GM18526 (cell line): ENCODE measurements around the gene JARID2.

ENCODE experiments used
- POLR2A ChIP-seq: IDR thresholded peaks from 3 replicates; pipeline ENCODE4 v1.6.1; 2011; ENCODE audit not compliant: insufficient read length; ENCODE audit errors: extremely low read depth

The JARID2 gene

GRCh38 chr6:15402406-15403045 is 156.7 kb downstream of the JARID2 start:
- no peak for TF ChIP-seq POLR2A

- TF ChIP-seq POLR2A = no peak
Observed at GRCh38 chr6:15403094-15403755, 157.4 kb downstream of the JARID2 start.

- TF ChIP-seq POLR2A = no peak
Observed at GRCh38 chr6:15404685-15404980, 158.8 kb downstream of the JARID2 start.

- TF ChIP-seq POLR2A = no peak
Observed at GRCh38 chr6:15405129-15406068, 159.5 kb downstream of the JARID2 start.

- TF ChIP-seq POLR2A = no peak
Observed at GRCh38 chr6:15406452-15406851, 160.6 kb downstream of the JARID2 start.

- no peak for TF ChIP-seq POLR2A
Observed at GRCh38 chr6:15408008-15408407, 162.1 kb downstream of the JARID2 start.

GRCh38 chr6:15408758-15409157 is 162.9 kb downstream of the JARID2 start:
- no peak for TF ChIP-seq POLR2A

GRCh38 chr6:15409301-15410125 is 163.6 kb downstream of the JARID2 start:
- TF ChIP-seq POLR2A = no peak

GRCh38 chr6:15410126-15410391 is 164.2 kb downstream of the JARID2 start:
- TF ChIP-seq POLR2A = no peak

- TF ChIP-seq POLR2A = no peak
Observed at GRCh38 chr6:15410752-15411151, 164.9 kb downstream of the JARID2 start.

GRCh38 chr6:15411766-15412165 is 165.9 kb downstream of the JARID2 start:
- TF ChIP-seq POLR2A = no peak

GRCh38 chr6:15412767-15413166 is 166.9 kb downstream of the JARID2 start:
- no peak for TF ChIP-seq POLR2A

GRCh38 chr6:15413466-15414234 is 167.8 kb downstream of the JARID2 start:
- no peak for TF ChIP-seq POLR2A

GRCh38 chr6:15414235-15414612 is 168.4 kb downstream of the JARID2 start:
- TF ChIP-seq POLR2A = no peak
